Activated effector memory CD4-positive, alpha-beta T cell treated with anti-CD3 and anti-CD28 coated beads, Interleukin-2, amount 50 U/mL, for 16 hours (primary cell): ENCODE measurements around the gene MARCHF2.

ENCODE experiments used
- DNase-seq: peaks from one replicate; pipeline ENCODE4 v3.0.0-alpha.2; 2020

MARCHF2 gene

DNA sequence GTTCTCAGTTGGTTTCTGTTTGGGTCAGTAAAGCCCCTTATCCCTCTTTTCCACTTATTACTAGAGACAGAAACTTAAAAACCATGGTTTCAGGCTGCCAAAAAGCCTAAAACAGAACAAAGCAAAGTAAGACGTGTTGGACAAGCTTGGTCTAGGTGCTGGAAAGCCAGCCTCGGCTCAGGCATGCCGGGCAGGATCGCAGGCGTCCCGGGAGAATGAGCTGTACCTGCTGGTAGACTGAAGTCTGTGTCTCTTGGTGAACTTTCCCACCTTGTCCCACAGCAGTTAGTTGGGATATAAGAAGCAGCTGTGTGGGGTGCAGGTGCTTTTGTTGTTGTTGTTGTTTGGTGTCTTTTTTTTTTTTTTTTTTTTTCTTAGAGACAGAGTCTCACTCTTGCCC is 68.5 kb downstream of the MARCHF2 start:
- no peak for DNase-seq

GRCh38 chr19:8482696-8483095 is 69.6 kb downstream of the MARCHF2 start:
- DNase-seq, result no peak

DNA sequence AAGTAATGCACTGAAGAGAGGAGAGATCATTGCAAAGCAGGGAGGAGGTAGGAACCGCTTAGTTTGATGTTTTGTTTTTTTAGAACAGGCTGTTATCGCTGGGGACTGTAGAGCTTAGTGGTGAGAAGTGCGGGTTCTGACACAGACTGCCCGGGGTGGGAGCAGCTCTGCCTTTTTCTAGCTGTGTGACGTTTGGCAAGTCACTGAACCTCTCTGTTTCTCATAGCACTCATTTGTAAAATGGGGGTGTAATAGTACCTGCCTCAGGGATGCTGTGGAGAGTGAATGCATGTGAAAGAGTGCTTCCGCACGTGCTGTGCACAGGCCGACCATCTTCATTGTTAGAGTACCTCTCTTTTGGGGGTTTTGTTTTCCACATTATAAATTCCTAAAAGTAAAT is 70.1 kb downstream of the MARCHF2 start:
- DNase-seq, result no peak

DNA sequence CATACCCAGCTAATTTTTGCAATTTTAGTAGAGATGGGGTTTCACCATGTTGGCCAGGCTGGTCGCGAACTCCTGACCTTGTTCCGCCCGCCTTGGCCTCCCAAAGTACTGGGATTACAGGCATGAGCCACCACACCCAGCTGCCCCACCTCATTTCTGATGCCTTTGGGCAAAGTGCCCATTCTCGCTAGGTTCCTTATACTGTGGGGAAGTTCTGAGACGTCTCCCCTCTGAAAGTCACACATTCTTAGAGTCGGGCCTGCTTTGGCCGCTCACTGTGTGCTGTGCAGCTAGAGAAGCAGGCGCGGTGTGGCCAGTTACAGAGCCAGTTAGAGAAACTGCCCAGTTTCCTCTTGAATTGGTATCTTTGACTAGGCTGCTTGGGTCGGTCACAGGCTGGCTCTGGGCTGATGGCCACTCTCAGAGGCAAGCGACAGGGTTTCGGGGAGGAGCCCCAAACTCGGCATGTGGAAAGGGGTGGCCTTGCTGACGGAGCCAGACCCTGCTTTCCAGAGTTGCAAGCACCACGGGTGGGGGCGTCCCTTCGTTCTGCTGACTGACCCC is 71.3 kb downstream of the MARCHF2 start:
- no peak for DNase-seq

DNA sequence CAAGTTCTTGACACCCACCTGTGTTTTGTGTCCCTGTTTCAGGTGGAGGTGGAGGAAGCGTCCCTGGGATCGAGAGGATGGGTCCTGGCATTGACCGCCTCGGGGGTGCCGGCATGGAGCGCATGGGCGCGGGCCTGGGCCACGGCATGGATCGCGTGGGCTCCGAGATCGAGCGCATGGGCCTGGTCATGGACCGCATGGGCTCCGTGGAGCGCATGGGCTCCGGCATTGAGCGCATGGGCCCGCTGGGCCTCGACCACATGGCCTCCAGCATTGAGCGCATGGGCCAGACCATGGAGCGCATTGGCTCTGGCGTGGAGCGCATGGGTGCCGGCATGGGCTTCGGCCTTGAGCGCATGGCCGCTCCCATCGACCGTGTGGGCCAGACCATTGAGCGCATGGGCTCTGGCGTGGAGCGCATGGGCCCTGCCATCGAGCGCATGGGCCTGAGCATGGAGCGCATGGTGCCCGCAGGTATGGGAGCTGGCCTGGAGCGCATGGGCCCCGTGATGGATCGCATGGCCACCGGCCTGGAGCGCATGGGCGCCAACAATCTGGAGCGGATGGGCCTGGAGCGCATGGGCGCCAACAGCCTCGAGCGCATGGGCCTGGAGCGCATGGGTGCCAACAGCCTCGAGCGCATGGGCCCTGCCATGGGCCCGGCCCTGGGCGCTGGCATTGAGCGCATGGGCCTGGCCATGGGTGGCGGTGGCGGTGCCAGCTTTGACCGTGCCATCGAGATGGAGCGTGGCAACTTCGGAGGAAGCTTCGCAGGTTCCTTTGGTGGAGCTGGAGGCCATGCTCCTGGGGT is 72.7 kb downstream of the MARCHF2 start:
- no peak for DNase-seq

DNA sequence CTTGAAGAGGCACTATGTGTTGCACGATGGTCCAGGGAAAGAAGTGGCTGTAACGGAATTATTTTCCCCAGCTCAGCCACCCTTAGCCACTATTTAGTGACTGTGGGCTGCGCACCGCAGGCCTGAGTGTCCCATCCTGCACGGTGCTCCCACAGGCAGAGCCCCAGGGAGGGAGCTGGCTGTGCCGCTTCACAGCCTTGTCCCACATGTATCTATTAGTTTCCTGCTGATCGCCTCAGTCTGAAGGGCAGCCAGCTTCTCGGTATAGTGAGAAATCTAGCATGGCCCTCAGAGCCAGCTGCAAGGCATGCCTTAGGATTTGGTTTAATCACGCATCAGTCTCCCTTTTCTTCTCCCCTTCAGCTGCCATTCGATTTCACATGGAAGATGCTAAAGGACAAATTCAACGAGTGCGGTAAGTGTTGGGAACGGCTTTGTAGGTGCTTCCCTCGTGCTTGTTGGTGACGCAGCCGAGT is 73.6 kb downstream of the MARCHF2 start:
- no peak for DNase-seq

GRCh38 chr19:8487137-8487851 is 74.2 kb downstream of the MARCHF2 start:
- peak; percentile 78 for DNase-seq

DNA sequence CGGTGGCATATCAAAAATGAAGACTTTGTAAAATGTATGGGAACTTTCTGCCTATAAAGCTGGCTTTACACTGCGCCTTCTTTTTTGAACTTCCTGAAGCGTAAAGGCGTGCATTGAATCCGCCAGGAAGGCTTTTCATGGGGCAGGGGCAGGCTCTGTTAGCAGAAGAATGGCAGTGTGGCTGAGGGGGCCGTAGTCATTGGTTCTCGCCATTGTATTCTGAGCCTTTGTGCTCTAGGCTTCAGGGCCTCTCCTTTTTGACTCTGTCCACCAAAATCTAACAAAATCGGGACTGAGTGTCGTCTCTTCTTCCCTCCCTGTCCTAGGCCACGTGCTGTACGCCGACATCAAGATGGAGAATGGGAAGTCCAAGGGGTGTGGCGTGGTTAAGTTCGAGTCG is 75.3 kb downstream of the MARCHF2 start:
- DNase-seq, result no peak
